Measurements from ENCODE around the gene SYTL1.

The SYTL1 gene

DNA sequence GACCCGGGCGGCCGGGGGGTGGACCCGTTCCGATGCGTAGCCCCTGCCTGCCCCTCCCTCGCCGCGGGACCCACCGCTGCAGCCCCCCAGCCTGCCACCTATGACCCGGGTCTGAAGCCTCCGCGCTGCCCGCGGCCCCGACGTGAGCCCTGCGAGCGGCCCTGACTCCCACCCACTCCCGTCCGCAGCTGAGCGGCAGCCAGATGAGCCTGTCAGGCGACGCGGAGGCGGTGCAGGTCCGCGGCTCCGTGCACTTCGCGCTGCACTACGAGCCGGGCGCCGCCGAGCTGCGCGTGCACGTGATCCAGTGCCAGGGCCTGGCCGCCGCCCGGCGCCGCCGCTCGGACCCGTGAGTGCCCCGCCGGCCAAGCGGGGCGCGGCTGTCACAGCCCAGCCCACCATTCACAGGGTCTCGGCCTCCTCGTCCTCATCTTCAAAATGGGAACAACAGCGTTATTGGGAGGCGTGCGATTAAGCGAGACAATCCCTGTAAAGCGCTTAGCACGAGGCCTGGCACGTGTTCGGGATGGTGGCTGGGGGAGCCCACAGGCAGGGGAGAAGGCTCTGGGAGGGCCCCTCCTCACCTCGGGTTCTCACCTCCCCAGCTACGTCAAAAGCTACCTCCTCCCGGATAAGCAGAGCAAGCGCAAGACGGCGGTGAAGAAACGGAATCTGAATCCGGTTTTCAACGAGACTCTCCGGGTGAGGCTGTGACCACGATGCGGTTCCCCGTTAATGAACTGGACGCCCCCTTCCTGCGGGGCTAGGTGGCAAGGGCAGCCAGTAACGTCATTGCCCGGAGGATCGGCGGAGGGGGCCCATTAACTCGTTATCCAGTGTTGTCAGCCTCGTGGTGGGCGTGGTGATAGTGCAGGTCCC, 8.2 kb downstream of the SYTL1 start:
- peak; percentile 34 for DNase-seq

DNA sequence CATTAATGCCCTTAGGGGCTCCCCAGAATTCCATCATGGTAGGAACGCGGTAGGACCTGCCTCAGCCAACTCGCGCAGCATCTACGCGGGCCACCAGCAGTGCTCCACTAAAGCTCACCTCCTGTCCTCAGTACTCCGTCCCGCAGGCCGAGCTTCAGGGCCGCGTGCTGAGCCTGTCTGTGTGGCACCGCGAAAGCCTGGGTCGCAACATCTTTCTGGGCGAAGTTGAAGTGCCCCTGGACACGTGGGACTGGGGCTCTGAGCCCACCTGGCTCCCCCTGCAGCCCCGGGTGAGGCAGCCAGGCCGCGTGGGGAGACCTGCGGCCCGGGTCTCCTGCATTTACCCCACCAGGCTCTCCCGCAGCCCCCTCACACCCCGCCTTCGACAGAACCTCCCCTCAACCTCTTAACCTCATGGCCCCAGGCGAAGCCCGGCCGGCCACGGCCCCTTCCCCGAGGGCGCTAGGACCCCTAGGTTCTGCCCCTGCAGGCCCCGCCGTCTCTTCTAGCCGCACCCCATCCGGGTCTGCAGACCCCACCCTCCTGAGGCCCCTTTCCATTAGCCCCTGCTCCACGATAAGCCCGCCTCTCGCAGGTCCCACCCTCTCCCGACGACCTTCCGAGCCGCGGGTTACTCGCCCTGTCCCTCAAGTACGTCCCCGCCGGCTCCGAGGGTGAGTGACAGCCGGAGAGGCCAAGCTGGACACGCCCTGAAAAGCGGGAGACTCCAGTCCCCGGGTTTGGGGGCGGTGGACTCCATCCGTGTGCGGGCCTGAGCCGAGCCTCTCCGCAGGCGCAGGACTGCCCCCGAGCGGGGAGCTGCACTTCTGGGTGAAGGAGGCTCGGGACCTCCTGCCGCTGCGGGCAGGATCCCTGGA, 9.1 kb downstream of the SYTL1 start:
- peak; percentile 21 for DNase-seq

DNA sequence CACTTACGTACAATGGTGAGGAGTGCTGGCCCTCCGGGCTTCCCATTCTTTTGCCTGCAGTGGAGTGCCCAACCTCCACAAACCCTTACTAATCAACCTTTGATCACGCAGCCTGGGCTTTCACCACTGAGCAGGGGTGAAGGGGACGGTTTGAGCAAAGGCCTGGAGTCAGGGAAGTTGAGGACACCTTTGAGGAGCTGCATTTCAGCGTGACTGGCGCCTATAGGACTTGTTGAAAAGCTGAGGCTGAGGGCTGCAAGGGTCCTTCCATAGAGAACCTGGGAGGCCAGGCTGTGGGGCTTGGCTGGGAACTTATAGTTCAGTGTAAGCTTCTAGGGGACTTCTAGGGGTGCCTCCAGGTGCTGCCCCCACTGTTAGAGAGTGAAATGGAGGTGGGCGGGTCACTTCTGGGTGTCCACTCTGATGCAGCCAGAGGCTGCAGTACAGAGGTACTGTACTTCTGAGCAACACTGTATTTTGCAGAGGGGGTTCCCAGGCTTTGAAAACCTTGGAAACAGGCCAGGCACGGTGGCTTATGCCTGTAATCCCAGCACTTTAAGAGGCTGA, 9.8 kb downstream of the SYTL1 start:
- no peak for DNase-seq

DNA sequence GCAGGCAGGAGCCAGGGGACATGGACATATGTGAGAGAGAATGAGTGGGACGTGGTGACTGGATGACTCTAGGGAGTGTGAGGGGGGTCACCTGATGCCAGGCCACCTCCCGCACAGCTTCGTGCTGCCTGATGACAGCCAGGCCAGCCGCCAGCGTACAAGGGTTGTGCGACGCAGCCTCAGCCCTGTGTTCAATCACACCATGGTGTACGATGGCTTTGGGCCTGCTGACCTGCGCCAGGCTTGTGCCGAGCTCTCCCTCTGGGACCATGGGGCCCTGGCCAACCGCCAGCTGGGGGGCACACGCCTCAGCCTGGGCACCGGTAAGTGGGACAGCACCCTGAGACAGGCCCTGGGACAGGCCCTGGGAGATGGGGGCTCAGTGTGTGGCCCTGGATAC, 11.3 kb downstream of the SYTL1 start:
- no peak for DNase-seq

DNA sequence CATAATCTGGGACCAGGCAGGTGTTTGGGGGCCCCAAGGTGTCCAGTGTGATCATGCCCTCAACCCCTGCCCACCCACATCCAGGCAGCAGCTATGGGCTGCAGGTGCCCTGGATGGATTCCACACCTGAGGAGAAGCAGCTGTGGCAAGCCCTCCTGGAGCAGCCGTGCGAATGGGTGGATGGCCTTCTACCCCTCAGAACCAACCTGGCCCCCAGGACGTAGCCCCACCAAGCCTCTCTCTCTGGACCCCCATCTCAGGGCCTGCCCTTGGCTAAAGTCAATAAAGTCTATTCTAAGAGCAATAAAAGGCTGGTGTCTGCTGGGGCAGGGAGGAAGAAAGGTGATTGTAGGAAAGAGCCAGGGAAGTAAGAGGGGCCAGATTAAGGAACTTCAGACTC, 11.8 kb downstream of the SYTL1 start:
- no peak for DNase-seq

DNA sequence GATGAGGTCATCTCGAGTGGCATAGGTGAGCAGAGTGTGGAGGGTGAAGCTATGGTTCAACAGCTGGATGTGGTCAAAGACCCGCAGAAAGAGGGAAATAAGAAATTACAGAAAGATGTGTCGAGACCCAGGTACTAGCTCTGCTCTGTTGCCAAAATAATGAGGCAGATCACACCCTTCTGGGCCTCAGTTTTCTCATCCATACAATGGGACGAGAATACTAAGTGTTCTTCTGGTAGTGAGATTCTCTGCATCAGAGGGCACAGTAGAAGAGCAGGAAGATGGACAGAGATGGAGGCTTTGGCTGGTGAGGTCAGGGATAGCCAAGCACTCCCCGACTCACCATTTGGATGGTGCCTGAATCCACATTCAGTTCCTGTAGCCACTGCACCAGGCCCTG, 13.9 kb downstream of the SYTL1 start:
- DNase-seq, result no peak

DNA sequence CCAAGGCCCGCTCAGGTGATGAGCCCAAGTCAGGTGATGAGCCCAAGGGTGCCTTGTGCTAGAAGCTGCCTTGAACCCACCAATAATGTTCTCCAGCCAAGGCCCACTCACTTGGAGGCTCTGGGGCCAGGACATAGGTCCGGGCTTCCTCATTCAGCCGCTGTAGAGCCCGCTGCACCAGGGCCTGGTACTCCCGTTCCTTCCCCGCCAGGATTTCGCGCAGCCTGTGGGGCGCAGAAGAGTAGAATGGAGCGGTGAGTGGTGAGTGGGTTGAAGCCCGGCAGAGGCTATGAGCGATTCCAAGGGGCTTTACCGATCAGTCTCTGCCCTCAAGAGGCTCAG, 14.4 kb downstream of the SYTL1 start:
- no peak for DNase-seq

DNA sequence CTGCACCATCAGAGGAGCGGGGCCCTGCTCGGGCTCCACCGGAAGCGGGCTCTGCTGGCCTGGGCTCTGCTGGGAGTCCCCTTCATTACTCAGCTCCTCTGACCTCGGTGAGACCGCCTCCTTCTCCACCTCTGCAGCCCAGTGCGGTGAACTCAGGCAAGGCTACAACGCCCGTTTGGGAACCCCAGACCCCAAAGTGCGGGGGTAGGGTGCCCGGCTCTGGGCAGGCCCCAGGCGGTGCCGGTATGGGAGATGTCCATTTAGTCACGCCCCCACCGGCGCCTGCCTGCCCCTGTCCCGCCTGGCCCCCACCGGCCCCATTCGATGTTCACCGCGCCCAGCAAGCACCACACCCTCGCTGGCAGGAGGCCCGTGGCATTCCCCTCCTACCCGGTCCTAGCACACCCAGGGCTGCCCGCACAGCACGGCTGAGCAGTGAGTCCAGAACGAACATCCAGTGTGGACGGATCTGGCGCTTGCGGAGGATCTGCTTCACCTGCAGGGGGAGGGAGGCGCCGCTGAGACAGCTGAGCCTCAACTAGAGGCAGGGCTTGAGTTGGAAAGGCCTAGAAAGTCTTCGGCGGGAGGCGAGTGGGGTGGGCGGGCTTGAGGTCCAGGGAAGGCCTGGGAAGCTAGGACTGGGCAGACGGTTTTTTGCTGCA, 14.9 kb downstream of the SYTL1 start:
- DNase-seq, result no peak

DNA sequence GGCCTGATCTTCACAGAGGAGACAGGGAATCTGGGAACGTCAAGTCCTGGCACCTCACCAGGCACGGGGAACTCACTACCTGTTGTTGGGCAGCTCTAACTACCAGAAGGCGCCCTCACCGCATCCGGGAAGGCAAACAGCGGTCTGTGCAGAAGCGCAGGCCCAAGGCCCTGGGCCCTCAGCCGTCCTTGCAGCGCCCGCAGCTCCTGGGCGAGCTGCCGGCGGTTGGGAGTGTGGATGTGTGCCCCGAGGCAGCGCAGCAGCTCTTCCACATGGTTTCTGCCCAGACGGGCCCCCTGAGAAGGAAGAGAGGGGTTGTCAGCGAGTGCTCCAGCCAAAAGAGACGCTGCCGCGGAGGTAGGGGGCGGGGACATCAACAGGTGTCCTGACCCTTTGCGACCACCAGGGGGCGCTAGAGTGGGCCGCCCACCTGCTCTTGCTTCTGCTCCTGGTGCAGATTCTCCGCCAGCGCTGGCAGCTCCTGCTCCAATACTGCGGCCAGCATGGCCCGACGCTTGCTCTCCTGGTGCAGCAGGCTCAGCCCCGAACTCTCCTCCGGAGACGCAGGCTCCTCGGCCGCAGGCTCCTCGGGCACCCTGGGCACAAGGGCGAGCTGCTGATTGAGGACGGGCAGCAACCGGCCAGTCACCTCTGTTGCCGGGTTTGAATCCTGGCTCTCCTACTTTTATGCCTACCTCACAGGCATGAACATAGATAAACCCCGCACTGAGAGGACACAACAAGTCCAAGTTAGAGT, 15.6 kb downstream of the SYTL1 start:
- peak; percentile 52 for DNase-seq

DNA sequence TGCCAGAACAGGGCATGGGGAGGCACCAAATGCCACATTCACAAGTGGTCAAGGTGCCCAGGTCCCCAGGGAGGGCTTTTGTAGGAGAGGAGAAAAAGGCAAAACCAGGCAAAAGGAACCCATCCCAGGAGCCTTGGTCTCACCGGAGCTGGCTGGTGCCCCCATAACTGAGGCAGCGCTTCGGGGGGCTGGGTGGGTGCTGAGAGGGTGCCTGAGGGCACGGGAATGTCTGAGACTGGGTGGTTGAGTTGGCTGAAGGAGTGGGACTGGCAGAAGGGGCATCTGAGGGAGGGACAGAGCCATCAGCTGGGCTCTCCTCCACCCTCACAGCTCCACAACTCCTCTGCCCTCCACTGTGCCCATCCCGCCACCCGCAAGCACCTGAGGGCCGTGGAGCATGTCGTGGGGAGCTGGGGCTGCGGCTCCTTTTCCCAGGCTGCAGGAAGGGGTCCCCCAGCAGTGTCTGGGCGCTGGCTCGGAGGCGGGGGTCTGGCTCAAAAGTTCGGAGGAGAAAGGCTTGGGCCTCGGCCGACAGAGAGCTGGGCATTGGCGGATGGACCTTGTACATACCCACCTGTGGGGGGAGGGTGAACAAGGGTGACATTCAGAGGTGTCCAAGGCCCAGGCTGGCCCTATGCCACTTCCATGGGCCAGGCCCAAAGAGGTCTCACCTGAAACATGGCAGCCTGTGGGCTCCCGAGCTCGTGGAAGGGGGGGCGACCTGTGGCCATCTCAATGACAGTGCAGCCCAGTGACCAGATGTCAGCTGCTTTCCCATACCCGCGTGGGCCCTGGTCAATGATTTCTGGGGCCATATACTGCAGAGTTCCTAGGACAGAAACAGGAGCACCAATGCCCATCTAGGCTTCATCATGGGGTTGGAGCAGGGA, 16.5 kb downstream of the SYTL1 start:
- DNase-seq, result no peak

DNA sequence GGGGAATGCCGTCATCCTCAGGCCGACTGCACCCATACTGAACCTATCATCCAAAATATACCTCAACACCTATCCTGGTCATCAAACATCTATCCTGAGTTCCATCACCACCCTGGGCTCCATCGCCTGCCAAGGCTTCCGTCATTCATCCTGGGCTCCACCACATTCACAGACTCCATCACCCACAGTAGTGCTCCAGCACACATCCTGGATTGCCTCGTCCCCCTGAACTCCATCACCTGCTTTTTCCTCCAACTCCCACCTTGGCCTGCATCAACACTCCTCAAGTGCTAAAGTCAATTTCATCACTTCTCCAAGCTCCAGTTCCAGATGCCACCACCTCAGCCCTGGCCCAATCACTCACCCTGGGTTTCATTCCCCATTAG, 17.1 kb downstream of the SYTL1 start:
- no peak for DNase-seq

DNA sequence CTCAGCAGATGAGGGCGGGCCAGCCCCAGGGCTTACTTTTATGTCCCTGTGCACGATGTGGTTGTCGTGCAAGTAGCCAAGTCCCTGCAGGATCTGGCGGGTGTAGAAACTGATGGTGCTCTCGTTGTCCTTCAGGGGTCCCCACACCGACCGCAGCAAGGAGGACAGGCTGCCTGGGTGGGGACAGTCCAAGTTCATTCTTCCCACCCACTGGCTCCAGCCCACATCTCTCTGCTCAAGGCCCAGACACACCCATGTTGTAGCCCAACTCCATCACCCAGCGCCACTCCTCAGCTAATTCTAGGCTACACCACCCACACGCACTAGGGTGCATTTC, 18.0 kb downstream of the SYTL1 start:
- no peak for DNase-seq

DNA sequence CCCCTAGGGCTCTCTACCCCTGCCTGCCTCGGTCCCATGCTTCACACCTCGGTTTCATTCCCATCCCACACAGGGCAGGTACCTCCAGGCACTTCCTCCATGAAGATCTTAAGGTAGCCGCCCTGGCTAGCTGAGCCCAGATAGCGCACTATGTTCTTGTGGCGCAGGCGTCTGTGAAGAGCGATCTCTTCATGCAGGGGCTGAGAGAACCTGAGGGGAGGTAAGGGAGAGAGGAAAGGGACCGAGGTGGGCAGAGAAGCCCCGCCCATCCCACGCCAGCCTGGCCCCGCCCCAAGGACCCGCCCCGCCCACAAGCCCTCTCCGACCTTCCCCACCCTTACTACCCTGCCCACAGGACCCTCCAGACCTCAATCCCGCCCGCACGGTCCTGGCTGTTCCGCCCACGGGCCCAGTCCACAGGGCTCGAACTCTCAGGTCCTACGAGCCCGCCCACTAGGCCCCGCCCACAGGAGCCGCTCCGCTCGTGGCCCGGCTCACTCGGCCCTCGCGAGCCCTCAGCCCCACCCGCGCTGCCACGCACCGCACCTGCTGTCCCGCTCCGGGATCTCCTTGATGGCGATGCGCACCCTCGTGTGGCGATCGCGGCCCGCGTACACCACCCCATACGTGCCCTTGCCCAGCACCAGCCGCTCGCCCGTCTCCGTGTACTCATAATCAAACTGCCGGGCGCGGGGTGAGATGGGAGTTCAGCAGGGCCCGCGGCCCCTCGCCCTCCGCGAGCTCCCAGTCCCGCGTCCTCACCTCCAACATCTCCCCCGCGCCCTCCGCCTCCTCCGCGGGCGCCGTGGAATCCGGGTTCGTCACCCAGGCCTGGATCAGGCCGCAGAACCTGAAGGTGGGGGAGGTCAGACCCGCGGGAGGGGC, 18.6 kb downstream of the SYTL1 start:
- no peak for DNase-seq

DNA sequence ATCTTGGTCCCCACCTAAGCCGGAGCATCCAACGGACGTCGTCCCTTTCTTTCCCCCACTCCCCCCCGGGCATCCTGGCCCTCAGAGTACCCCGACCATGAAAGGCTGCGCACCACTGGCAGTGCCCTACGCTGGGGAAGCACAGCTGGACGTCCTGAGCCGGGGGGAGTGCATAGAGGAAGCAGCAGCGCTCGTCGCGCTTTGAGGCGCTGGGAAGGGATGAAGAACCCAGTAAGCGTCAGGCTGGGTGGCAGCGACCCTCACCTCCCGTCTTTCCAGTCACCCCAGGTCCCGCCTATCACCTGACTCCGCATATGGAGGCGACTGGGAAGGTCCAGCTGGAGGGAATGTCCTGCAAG, 19.2 kb downstream of the SYTL1 start:
- DNase-seq, result no peak

DNA sequence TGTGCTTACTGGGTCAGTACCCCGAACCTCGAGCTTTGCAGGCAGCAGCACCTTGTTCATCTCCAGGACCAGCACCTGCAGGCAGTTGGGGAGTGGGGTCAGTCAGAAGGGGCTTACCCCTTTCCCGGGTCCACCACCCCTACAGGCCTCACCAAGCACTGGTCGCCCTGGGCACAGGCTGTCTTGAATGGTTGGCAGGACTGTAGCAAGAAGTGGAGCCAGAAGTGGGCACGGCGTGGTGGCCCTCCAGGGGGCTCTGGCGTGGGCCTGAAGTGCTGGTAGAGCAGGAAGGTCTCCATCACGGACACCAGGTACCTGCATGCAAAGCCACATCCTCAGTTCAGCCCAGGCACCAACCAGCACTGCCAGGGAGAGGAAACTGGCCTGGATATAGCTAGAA, 19.7 kb downstream of the SYTL1 start:
- DNase-seq, result no peak

DNA sequence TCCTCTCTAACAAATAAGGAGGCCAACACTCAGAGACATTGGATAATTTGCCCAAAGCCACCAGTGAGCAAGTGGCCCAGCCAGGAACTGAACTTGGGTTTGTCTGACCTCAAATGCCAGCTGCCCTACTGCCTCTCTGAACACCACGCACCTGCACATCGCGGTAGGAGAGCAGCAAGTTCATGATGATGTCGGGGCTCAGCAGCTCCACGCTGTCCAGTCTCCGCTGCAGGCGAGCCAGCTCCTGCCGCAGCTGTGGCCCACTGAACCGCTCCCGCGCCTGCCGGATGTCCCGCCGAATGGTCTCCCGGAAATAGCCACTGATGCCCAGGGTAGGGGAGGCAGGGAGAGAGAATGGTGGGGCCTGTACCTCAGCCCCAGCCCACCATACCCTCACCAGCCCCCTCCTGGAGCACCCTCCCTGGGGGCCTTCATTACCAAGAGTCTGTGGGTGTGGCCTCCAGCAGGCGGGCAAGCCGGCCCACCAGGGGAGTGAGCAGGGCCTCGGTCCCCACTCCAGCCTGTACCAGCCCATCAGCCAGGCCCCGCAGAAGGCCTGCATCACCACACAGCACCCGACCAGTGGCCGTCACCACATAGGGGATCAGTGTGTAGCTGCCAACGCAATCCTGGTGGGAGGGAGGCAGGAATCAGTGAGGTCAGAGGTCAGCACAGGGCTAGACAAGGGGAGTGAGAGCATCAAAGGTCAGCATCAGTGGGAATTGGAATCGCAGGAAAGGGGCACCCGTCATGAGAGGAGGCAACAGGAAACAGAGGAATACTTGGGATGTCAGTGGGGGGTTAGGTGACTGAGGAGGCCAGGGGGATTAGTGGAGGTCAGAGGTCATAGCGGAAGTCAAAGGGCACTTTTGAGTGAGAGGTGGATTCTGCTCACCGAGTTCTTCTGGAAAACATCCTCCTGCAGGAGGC, 22.2 kb downstream of the SYTL1 start:
- no peak for DNase-seq

DNA sequence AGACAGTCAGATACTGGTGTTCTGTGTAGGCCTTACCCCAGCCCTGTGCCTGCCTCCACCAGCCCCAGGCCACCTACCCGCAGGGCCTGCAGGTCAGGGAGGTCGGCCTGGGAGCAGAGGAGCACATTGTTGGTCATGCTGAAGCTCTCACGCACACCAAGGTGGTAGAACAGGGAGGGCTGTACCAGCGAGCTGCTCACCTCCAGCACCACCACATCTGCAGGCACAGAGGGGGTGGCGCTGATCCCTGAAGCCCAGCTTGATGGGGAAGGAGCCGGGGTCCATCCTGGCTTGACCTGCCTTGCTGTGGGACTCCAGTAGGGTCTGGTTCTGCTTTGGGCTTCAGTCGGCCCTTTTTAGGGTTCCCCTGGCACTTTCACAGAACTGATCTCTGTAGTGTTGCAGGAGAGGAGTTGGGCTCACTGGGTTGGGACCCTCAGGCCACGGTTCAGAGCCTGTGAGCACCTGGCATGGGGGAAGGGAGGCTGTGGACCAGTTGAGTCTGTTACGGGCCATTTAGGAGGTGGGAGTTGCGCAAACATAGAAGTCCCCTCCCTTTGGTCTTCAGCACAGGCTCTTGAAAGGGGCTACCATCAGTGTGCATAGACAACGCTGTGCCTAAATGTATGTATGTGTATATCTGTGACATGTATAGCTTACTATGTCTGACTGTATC, 23.0 kb downstream of the SYTL1 start:
- no peak for DNase-seq

DNA sequence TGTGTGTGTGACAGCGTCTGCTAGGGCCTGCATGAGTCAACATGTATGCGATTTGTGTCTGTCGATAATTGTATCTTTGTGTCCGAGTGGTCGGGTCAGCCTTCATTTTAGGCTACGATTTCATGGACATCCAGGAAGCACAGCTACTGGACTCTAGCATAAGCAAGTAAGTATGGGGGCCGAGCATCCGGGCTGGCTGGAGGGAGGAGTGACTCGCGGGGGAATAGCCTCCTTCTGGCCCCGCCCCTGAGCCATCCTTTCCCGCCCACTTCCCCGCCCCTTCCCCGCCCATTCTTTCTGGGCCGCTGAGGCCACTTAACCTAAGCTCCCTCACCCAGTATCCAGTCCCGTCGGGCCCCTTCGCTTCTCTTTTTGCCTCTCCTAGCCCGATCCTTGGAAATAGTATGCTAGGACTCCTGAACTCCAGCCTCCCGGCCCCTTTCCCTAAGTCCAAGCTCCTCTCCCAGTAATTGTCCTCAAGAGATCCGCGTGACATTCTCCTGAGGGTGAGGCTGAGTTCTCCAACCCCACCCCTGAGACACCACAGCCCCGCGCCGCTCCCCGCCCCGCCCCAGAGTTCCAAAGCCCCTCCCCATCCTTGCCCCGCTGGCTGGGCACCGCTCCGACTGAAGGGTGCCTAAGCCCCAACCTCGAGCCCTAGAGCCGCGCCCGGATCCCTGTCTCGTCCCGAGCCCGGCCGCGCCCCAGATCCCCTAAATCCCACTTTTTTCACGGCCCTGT, 23.7 kb downstream of the SYTL1 start:
- DNase-seq, result peak; percentile 88

Measured in fibroblast of upper back skin (primary cell).